Measurements from ENCODE around the gene TBCEL.
A peak's percentile ranks its signal among the peaks of the same experiment; 100 is the strongest.

TBCEL gene

GRCh38 chr11:121067026-121067425 lies 43.1 kb downstream of the TBCEL start:
- no peak for DNase-seq

- no peak for DNase-seq
These were observed 43.6 kb downstream of the TBCEL start for GRCh38 chr11:121067453-121067852.

GRCh38 chr11:121067962-121068647 lies 44.2 kb downstream of the TBCEL start:
- DNase-seq, result no peak

GRCh38 chr11:121068787-121069186 lies 44.9 kb downstream of the TBCEL start:
- no peak for DNase-seq

- DNase-seq, result no peak
These were observed 47.3 kb downstream of the TBCEL start for GRCh38 chr11:121070951-121071845.

GRCh38 chr11:121071846-121072450 lies 48.0 kb downstream of the TBCEL start:
- DNase-seq, result no peak

- no peak for DNase-seq
These were observed 57.4 kb downstream of the TBCEL start for GRCh38 chr11:121081321-121081720.

GRCh38 chr11:121082219-121082618 lies 58.3 kb downstream of the TBCEL start:
- no peak for DNase-seq

GRCh38 chr11:121082670-121083069 lies 58.8 kb downstream of the TBCEL start:
- DNase-seq, result peak; percentile 13

- no peak for DNase-seq
These were observed 63.0 kb downstream of the TBCEL start for GRCh38 chr11:121086866-121087265.

GRCh38 chr11:121089566-121089965 lies 65.7 kb downstream of the TBCEL start:
- DNase-seq, result no peak

GRCh38 chr11:121090145-121090721 lies 66.3 kb downstream of the TBCEL start:
- DNase-seq, result no peak

- no peak for DNase-seq
These were observed 67.7 kb downstream of the TBCEL start for GRCh38 chr11:121091492-121092152.

GRCh38 chr11:121095561-121095960 lies 71.7 kb downstream of the TBCEL start:
- no peak for DNase-seq

GRCh38 chr11:121099364-121099763 lies 75.5 kb downstream of the TBCEL start:
- DNase-seq, result no peak

GRCh38 chr11:121099885-121100284 lies 76.0 kb downstream of the TBCEL start:
- DNase-seq, result no peak

- DNase-seq, result no peak
These were observed 77.0 kb downstream of the TBCEL start, which contains the start of gene TECTA for GRCh38 chr11:121100943-121101342. Gene TECTA (plus strand): TSS chr11:121101243. CDS start chr11:121102666, 1,423 bp downstream.

GRCh38 chr11:121104312-121104762 lies 80.4 kb downstream of the TBCEL start:
- no peak for DNase-seq

- DNase-seq, result no peak
These were observed 81.2 kb downstream of the TBCEL start for GRCh38 chr11:121105063-121105480.

- DNase-seq, result no peak
These were observed 81.7 kb downstream of the TBCEL start for GRCh38 chr11:121105481-121106195.

GRCh38 chr11:121106812-121107211 lies 82.9 kb downstream of the TBCEL start:
- no peak for DNase-seq

- DNase-seq, result no peak
These were observed 84.5 kb downstream of the TBCEL start for GRCh38 chr11:121108413-121108812.

Measured in fibroblast of skin of right quadriceps (primary cell).